HEK293T (cell line): Measurements from ENCODE around the gene IFNA21.
"Not testable (repeated sequence)": the region's sequence is repeated elsewhere in the genome, so short reads cannot be mapped to it uniquely, and the experiment has no call there.

Source experiments
- CTCF ChIA-PET: fragments of 350-600 bp; formaldehyde crosslinking; extraction: SDS; loops from one replicate; lab custom pipeline; 2021; ENCODE audit warnings: antibody characterized with exemption, inconsistent platforms; lab: Yijun Ruan, JAX
- POLR2A ChIA-PET: fragments of 350-600 bp; formaldehyde crosslinking; extraction: SDS; loops from one replicate; lab custom pipeline; 2020; ENCODE audit warnings: antibody characterized with exemption, inconsistent platforms; lab: Yijun Ruan, JAX
- DNase-seq: peaks from one replicate; pipeline ENCODE4 v3.0.0; 2012; ENCODE audit warnings: mixed read lengths; ENCODE audit errors: extremely low spot score
- ARNT ChIP-seq: fragments of 450-650 bp; IDR thresholded peaks from 2 replicates; pipeline ENCODE4 v1.6.1; 2017; ENCODE audit warnings: mild to moderate bottlenecking
- BHLHE40 ChIP-seq: fragments of 450-650 bp; IDR thresholded peaks from 2 replicates; pipeline ENCODE4 v1.6.1; 2016; ENCODE audit warnings: mild to moderate bottlenecking, moderate library complexity, borderline replicate concordance
- CTBP1 ChIP-seq: fragments of 450-650 bp; IDR thresholded peaks from 2 replicates; pipeline ENCODE4 v1.6.1; 2016; ENCODE audit warnings: borderline replicate concordance
- ELF4 ChIP-seq: fragments of 450-650 bp; IDR thresholded peaks from 2 replicates; pipeline ENCODE4 v1.6.1; 2017; ENCODE audit warnings: antibody characterized with exemption
- FOXA1 ChIP-seq: fragments of 450-650 bp; IDR thresholded peaks from 2 replicates; pipeline ENCODE4 v1.6.1; 2016; ENCODE audit warnings: mild to moderate bottlenecking
- FOXK2 ChIP-seq: fragments of 450-650 bp; IDR thresholded peaks from 2 replicates; pipeline ENCODE4 v1.6.1; 2016; ENCODE audit warnings: mild to moderate bottlenecking
- FOXM1 ChIP-seq: fragments of 450-650 bp; IDR thresholded peaks from 2 replicates; pipeline ENCODE4 v1.6.1; 2017; ENCODE audit warnings: mild to moderate bottlenecking, borderline replicate concordance
- HDGF ChIP-seq: fragments of 450-650 bp; IDR thresholded peaks from 2 replicates; pipeline ENCODE4 v1.6.1; 2017; ENCODE audit warnings: antibody characterized with exemption, borderline replicate concordance
- L3MBTL2 ChIP-seq: fragments of 450-650 bp; conservative IDR thresholded peaks from 2 replicates; pipeline ENCODE4 v1.6.1; 2016; ENCODE audit warnings: mild to moderate bottlenecking
- LEF1 ChIP-seq: fragments of 450-650 bp; IDR thresholded peaks from 2 replicates; pipeline ENCODE4 v1.6.1; 2017; ENCODE audit warnings: mild to moderate bottlenecking, borderline replicate concordance
- NFRKB ChIP-seq: fragments of 450-650 bp; IDR thresholded peaks from 2 replicates; pipeline ENCODE4 v1.6.1; 2016; ENCODE audit warnings: mild to moderate bottlenecking, moderate library complexity
- SP1 ChIP-seq: fragments of 450-650 bp; IDR thresholded peaks from 2 replicates; pipeline ENCODE4 v1.6.1; 2017
- SUZ12 ChIP-seq: fragments of 450-650 bp; IDR thresholded peaks from 2 replicates; pipeline ENCODE4 v1.6.1; 2016; ENCODE audit warnings: mild to moderate bottlenecking
- TARDBP ChIP-seq: fragments of 450-650 bp; IDR thresholded peaks from 2 replicates; pipeline ENCODE4 v1.6.1; 2016
- ZNF384 ChIP-seq: fragments of 450-650 bp; IDR thresholded peaks from 2 replicates; pipeline ENCODE4 v1.6.1; 2016
- TF ChIP-seq, protein P1 (sequence below): fragments of 450-650 bp; IDR thresholded peaks from 2 replicates; pipeline ENCODE4 v1.6.1; 2016

Gene IFNA21

GRCh38 chr9:21166560-21166959 lies at the start of gene IFNA21:
Gene IFNA21, minus strand, starts transcription at chr9:21166660. Its CDS starts 48 bp downstream, at chr9:21166612.
- CTCF ChIA-PET, DNase-seq, POLR2A ChIA-PET: not testable (repeated sequence)

DNA sequence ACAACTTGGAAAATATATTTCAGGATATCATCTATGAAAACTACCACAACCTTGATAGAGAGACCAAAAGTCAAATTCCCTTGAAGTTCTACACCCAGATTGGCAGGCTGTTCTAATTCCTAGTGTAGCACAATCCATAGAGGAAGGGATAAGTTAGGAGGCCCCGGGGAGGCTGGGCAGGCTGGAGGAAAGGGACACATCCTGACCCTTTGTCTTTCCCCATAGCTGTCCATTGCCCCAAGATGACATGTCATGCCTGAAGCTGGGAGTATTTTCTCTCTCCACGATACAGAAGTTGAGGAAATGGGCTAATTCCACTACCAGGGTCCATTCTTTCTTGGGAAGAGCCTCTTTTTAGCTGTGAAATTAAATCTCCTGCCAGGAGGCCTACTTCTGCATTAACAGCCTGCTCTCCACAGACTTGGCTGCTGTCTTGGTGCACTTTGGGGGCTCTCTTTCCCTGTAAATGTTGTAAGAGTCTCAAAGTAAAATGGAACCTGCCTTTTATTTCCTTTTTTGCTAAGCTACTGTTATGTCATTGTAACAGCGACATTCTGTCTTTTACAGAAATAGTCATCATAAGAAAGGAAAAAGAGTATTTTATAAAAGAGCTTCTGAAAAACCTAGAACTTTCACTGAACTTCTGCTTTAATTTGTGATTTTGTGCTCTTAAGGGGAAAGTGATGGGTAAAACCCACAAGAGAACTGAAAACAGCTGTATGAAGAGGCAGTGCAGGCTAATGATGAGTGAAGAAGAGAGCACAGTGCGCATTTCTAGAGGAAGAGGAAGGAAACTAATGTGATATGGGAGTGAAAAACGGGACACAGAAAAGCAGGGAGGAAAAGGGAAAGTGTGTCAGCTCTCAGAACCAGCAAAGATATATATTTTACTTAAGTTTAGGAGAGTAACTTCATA lies 47.2 kb upstream of the IFNA21 start:
- POLR2A ChIA-PET: not testable (repeated sequence)
- CTCF ChIA-PET: interaction anchor here (0.8 kb wide), 1 partner anchor 19 kb away, joined by 3 read pairs; no protein-coding TSS in a partner anchor
- DNase-seq: peak; percentile 12

DNA sequence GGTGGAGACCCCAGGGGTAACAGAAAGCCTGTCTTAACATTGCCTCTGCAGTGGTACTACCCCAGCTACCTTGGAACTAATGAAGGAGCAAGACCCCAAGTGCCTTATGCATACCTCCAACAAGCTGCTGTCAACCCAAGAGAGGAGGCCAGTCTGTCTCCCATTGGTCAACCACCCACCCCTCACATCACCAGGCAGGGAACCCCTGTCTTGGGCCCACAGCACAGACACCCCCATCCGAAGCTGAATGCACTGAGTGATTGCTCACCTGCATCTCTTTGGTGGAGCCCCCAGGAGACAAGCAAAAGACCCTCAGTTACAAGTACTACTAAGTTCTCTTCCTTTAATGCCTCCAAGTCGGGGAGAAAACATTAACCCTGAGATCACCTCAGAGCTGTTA lies 45.7 kb upstream of the IFNA21 start:
- CTCF ChIA-PET, POLR2A ChIA-PET, DNase-seq: not testable (repeated sequence)

GRCh38 chr9:21210782-21211181 lies 44.3 kb upstream of the IFNA21 start:
- CTCF ChIA-PET, DNase-seq, POLR2A ChIA-PET: not testable (repeated sequence)

DNA sequence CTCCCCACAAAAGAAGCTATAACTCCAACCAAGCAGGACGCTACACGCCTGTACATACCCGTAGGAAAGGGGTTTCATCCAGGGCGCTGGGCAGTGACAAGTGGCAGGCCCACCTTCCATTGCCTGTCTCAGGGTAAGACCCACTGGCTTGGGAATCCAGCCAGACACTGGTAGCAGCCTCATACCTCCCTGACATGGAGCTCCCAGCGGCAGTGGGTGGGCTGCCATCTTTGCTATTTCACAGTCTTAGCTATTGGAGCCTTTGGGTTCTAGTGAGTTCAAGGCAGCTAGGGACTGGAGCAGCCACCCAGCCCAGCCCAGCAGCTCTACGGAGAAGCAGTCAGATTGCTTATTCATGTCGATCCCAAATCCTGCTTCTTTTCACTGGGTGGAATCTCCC lies 43.9 kb upstream of the IFNA21 start:
- TF ChIP-seq L3MBTL2 (no peak), ELF4 (no peak), CTBP1 (no peak), SP1 (no peak), SUZ12 (no peak), BHLHE40 (no peak)
- no peak for DNase-seq
- POLR2A ChIA-PET: no interaction called here
- CTCF ChIA-PET: no interaction called here

DNA sequence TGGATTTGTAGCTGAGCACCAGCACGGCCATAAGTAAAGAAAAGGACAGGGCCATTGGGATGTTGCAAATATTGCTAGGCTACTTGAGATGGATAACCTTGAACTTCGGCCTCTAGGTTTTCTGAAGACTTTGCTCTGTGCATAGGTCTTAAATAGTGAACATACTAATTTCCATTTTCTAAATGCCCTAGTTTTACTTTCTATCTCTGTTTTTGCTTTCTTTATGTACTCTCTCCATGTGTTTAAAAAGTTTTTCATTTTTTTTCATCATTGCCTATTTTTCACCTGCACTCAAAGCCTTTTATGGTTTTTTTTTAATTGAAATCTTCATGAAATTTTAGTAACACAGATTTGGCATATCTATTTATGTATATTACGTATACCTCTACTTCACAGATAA lies 40.6 kb upstream of the IFNA21 start, which contains the start of gene IFNA10:
IFNA10 (minus strand) TSS at position 101 of the 400 bp plus-strand sequence; CDS start at position 55, 46 bp downstream.
- CTCF ChIA-PET, DNase-seq, POLR2A ChIA-PET: not testable (repeated sequence)

- POLR2A ChIA-PET: no interaction called here
Measured at GRCh38 chr9:21205204-21205603, 38.7 kb upstream of the IFNA21 start.

DNA sequence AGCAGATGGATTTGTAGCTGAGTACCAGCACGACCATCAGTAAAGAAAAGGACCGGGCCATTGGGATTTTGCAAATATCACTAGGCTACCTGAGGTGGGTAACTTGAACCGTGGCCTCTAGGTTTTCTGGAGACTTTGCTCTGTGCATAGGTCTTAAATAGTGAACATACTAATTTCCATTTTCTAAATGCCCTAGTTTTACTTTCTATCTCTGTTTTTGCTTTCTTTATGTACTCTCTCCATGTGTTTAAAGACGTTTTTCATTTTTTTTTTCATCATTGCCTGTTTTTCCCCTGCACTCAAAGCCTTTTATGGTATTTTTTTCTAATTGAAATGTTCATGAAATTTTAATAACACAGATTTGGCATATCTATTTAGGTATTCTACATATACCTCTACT lies 35.6 kb upstream of the IFNA21 start, which contains the start of gene IFNA7:
IFNA7 (minus strand) TSS at position 101 of the 400 bp plus-strand sequence; CDS start at position 61, 40 bp downstream.
- CTCF ChIA-PET: not testable (repeated sequence)

More at GRCh38 chr9:21205204-21205603, 38.7 kb upstream of the IFNA21 start:
- no peak for TF ChIP-seq NFRKB
- no peak for TF ChIP-seq SP1
- no peak for TF ChIP-seq TARDBP
- no peak for TF ChIP-seq FOXM1
- no peak for TF ChIP-seq FOXA1
- TF ChIP-seq SUZ12: no peak
- TF ChIP-seq ARNT: no peak
- TF ChIP-seq L3MBTL2: no peak
- no peak for TF ChIP-seq ZNF384
- no peak for TF ChIP-seq LEF1
- no peak for TF ChIP-seq HDGF
- TF ChIP-seq, protein P1, sequence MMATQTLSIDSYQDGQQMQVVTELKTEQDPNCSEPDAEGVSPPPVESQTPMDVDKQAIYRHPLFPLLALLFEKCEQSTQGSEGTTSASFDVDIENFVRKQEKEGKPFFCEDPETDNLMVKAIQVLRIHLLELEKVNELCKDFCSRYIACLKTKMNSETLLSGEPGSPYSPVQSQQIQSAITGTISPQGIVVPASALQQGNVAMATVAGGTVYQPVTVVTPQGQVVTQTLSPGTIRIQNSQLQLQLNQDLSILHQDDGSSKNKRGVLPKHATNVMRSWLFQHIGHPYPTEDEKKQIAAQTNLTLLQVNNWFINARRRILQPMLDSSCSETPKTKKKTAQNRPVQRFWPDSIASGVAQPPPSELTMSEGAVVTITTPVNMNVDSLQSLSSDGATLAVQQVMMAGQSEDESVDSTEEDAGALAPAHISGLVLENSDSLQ: no peak
- TF ChIP-seq FOXK2: no peak
- TF ChIP-seq CTBP1: no peak
- no peak for TF ChIP-seq ELF4
- TF ChIP-seq BHLHE40: no peak
- CTCF ChIA-PET: no interaction called here
- no peak for DNase-seq

DNA sequence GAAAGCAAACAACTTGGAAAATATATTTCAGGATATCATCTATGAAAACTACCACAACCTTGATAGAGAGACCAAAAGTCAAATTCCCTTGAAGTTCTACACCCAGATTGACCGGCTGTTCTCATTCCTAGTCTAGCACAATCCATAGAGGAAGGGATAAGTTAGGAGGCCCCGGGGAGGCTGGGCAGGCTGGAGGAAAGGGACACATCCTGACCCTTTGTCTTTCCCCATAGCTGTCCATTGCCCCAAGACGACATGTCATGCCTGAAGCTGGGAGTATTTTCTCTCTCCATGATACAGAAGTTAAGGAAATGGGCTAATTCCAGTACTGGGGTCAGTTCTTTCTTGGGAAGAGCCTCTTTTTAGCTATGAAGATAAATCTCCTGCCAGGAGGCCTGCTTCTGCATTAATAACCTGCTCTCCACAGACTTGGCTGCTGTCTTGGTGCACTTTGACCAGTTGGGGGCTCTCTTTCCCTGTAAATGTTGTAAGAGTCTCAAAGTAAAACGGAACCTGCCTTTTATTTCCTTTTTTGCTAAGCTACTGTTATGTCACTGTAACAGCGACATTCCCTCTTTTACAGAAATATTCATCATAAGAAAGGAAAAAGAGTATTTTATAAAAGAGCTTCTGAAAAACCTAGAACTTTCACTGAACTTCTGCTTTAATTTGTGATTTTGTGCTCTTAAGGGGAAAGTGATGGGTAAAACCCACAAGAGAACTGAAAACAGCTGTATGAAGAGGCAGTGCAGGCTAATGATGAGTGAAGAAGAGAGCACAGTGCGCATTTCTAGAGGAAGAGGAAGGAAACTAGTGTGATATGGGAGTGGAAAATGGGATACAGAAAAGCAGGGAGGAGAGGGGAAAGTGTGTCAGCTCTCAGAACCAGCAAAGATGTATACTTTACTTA lies 28.7 kb upstream of the IFNA21 start:
- CTCF ChIA-PET: interaction anchor here (0.6 to 1.3 kb wide), 5 partner anchors 19 to 207 kb away, joined by 3 to 4 read pairs (median 3); partner anchors contain the start of gene IFNA16
- POLR2A ChIA-PET: not testable (repeated sequence)
- peak; percentile 20 for DNase-seq

More for the DNA sequence above, 35.6 kb upstream of the IFNA21 start, which contains the start of gene IFNA7:
- POLR2A ChIA-PET, DNase-seq: not testable (repeated sequence)

DNA sequence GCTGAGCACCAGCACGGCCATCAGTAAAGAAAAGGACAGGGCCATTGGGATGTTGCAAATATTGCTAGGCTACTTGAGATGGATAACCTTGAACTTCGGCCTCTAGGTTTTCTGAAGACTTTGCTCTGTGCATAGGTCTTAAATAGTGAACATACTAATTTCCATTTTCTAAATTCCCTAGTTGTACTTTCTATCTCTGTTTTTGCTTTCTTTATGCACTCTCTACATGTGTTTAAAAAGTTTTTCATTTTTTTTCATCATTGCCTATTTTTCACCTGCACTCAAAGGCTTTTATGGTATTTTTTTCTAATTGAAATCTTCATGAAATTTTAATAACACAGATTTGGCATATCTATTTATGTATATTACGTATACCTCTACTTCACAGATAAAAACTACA lies 21.0 kb upstream of the IFNA21 start, which contains the start of gene IFNA4:
IFNA4 (minus strand) TSS at position 101 of the 400 bp plus-strand sequence; CDS start at position 45, 56 bp downstream.
- CTCF ChIA-PET, DNase-seq, POLR2A ChIA-PET: not testable (repeated sequence)

DNA sequence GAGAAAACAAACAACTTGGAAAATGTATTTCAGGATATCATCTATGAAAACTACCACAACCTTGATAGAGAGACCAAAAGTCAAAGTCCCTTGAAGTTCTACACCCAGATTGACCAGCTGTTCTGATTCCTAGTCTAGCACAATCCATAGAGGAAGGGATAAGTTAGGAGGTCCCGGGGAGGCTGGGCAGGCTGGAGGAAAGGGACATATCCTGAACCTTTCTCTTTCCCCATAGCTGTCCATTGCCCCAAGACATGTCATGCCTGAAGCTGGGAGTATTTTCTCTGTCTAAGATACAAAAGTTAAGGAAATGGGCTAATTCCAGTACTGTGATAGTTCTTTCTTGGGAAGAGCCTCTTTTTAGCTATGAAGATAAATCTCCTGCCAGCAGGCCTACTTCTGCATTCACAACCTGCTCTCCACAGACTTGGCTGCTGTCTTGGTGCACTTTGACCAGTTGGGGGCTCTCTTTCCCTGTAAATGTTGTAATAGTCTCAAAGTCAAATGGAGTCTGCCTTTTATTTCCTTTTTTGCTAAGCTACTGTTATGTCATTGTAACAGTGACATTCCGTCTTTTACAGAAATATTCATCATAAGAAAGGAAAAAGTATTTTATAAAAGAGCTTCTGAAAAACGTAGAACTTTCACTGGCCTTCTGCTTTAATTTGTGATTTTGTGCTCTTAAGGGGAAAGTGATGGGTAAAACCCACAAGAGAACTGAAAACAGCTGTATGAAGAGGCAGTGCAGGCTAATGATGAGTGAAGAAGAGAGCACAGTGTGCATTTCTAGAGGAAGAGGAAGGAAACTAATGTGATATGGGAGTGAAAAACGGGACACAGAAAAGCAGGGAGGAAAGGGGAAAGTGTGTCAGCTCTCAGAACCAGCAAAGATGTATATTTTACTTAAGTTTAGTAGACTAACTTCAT lies 16.6 kb upstream of the IFNA21 start:
- DNase-seq, POLR2A ChIA-PET: not testable (repeated sequence)
- CTCF ChIA-PET: interaction anchor here (0.5 to 0.9 kb wide), 5 partner anchors 29 to 313 kb away, joined by 3 to 4 read pairs (median 3); no protein-coding TSS in a partner anchor
